DND-41 (cell line): ENCODE data around the gene ADAD1.

Source experiments
- CTCF ChIP-seq: IDR thresholded peaks from 2 replicates; pipeline ENCODE4 v1.5.1; 2012; ENCODE audit warnings: borderline replicate concordance, low read length, moderate library complexity, mild to moderate bottlenecking; ENCODE audit not compliant: poor library complexity, severe bottlenecking; ENCODE audit errors: extremely low read depth
- EZH2 ChIP-seq: IDR thresholded peaks from 3 replicates; pipeline ENCODE4 v1.6.1; 2012; ENCODE audit warnings: borderline replicate concordance, low read depth, mild to moderate bottlenecking, moderate library complexity, low read length, inconsistent platforms; ENCODE audit not compliant: severe bottlenecking

DNA sequence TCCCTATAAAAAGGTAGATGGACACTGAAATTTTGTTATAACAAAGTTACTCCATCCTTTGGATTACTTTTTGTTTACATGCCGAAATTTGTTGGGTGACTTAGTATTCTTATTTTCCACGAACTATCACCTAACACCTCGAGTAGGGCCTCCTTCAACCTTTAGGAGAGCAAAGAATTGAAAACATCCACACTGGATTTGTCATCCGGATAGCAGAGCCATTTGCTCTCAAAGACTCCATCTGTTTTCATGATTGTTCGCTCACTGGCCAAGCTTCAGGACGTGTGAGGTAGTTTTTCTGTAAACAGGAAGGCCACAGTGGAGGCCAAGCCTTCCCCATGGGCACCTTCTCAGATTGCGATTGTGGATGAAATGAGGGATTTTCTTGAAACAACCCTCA lies at the start of gene ADAD1:
- no peak for TF ChIP-seq CTCF
- no peak for TF ChIP-seq EZH2
